Measurements from ENCODE around the gene MED29.

Gene MED29, protein sequence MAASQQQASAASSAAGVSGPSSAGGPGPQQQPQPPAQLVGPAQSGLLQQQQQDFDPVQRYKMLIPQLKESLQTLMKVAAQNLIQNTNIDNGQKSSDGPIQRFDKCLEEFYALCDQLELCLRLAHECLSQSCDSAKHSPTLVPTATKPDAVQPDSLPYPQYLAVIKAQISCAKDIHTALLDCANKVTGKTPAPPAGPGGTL

DNA sequence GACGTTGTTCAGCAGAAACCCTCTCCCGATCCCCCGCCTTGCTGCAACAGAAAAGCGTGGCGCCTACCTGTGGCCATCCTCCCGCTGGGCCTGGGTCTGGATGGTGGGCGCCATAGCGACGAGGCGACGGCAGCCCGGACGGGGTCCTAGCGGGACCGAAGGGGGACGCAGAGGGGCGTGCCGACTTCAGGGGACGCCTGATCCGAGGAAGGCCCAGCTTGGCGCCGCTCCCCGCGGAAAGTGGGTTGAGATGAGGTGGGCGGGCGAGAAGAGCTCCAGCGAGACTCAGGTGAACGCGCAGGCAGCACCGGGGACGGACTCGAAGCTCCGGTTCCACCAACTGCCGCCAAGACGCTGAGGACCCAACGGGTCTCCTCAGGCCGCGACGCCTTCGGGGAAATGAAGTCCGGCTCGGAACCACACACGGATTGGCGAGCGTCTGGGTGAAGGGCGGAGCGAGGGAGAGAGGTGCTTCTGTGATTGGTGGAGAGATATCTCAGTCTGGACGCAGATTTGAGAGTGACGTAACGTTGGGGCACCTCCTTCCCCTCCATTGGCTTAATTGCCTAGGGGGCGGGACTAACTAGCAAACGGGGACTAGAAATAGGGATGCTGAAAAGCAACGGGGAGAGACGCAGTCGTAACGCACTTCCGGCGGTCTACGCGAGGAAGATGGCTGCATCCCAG, at the start of gene MED29, which contains the start of gene PAF1:
TSS of gene MED29 (plus strand) at position 628 of the 687 bp plus-strand sequence. CDS start at position 673, 45 bp downstream.
TSS of gene PAF1 (minus strand) at position 356 of the 687 bp plus-strand sequence. CDS start at position 114, 242 bp downstream.
- peak; percentile 100 for DNase-seq (ENCODE audit: low spot score)

DNA sequence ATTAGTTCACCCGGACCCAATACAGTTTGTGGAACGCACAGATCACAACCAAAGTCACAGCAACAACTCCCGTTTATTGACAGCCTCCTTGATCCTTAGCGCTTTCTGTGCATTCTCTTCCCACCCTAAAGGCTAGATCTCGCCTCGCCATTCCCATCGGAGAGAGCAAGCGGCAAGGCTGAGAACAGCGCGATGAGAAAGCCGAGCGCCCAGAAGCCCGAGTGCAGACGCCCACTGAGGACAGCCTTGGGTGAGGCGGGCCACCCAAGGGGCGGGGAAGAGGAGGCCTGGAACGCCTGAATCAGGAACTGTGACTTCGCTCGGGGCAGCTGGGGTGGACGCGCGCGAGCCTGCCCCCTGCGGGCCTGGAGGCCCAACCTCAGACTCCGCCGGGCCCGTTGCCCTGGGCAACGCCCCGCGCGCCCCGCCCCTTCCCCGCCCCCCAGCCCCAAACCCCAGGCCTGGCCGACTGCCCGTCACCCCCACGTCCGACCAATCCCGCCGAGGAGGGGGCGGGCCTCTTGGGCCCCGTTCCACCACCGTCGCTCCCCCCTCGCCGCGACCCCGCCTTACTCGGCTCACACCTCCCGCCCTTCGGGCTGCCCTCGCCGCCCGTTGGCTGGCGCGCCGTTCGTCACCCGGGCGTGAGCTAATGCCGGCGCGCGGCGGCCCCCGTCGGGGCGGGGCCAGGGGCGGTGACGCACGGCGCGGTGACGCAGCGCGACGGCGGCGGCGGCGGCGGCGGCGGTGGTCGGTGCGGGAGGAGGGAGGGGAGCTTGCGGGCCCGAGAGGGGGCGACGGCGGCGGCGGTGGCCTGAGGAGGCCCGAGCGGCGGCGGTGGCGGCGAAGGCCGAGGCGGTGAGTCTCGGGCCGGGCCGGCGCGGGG, 49.2 kb upstream of the MED29 start, which contains the start of gene SAMD4B:
TSS of gene SAMD4B (plus strand) at position 703 of the 886 bp plus-strand sequence. CDS start 14,473 bp downstream, outside the sequence.
- DNase-seq (ENCODE audit: low spot score) = peak; percentile 98

DNA sequence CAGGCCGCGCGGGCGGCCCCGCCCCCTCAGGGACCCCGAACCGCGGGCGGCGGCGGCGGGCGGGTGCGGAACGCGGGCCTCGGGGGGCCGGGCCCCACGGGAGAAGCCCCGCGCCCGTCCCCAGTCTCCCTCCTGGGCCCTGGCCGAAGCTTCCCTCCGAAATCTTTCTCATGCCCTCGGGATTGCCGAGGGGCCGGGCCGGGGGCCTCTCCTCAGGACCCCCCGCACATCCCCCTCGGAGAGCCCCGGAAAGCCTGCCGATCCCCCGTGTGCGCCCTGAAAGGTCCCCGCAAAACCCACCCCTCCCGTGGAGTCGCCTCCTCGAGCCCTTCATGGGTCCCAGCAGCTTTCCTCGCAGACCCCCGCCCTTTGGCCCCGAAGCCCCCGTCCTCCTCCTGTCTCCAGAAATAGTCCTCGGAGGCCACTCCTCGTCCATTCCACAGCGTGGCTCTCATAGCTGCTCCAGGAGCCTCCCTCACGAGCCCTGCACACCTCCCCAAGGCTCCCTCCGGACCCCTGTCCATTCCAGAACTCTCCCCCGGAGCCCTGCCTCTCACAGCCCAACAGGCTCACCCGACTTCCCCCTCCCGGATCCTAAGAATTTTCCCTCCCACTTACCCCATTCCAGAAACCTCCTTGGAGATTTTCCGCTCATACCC, 48.4 kb upstream of the MED29 start:
- no peak for DNase-seq (ENCODE audit: low spot score)

DNA sequence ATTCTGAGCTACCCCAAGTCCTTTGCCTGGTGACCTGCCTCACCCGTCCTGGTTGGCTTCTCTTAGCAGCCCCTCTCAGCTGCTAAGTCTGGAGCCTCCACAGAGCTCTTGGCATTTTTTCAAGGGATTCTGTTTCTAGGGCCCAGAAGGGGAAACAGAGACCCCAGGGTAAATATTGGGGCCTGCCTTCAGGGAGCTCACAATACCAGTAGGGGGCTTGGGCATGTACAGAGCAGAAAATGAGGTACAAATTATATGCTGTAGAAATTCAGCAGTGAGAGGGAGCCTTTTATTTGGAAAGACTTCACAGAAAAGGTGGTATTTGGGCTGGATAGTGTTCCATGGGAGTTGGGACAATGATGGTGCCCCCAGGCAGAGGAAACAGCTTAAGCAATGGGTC, 45.2 kb upstream of the MED29 start:
- no peak for DNase-seq (ENCODE audit: low spot score)

DNA sequence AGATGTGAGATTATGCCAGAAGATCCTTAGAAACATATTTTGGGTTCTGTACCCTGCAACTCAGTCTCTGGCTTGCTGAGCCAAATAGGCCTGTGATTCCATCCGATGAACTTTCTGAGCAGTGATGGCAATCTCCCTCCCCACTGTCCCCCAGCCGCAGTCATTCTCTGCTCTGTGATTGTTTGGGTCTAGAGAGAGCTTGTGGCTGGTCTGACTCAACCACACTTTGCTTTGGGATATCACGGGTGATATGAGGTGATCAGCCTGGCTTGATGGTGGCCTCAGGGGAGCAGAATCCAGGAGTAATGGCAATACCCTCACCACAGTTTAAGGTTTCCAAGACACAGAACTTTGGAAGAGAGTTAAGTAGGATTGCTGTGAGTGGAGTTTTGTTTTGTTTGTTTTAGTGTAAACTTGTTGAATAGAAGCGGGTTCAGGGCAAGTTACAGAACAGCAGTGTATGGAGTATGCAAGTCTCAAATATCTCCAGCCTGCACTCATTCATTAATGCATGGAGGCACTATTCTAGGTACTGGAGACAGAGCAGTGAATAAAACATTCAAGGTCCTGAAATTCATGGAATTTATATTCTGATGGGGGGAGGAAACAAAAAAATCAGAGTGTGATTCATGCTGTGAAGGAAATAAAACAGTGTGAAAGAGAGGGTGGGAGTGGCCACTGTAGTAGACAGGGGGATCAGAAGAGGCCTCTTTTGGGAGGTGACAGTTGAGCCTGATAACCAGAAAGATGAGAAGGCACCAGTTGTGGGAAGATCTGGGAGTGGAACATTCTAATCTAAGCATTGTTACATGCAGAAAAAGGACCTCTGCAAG, 43.6 kb upstream of the MED29 start:
- no peak for DNase-seq (ENCODE audit: low spot score)

DNA sequence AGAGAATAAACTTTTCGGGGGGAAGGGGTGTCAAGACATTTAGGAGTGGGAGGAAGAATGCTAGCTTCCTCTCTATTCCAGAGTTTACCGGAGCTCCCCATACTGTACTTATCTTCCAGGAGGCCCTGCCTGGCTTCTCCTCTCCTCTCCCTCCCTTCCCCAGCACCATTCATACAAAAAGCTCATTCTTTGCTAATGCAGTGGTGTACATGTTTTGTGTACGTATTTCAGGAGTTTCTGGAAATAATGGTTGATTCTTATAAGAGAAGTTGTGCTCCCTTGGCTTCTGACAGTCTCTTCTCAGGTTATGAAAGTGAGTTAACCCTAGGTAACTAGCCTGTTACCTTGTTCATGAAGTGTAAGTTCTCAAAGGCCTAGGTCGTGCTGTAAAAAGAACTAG, 41.9 kb upstream of the MED29 start:
- no peak for DNase-seq (ENCODE audit: low spot score)

DNA sequence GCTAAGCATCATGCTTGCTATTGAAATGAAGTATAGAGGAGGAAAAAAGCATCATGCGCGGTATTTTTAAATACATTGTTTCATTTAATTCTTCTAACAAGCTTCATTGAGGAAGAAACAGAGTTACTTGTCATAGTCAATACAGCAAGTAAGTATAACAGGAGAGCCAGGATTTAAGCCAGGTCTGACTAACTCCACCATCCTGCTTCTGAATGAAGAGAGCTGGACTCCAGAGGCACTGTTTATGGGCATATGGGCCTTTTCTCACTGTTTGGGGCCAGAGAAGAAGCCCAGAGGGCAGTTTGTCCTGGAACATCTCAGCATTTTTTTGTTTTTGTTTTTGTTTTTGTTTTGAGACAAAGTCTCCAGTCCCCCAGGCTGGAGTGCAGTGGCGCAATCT, 41.0 kb upstream of the MED29 start:
- no peak for DNase-seq (ENCODE audit: low spot score)

DNA sequence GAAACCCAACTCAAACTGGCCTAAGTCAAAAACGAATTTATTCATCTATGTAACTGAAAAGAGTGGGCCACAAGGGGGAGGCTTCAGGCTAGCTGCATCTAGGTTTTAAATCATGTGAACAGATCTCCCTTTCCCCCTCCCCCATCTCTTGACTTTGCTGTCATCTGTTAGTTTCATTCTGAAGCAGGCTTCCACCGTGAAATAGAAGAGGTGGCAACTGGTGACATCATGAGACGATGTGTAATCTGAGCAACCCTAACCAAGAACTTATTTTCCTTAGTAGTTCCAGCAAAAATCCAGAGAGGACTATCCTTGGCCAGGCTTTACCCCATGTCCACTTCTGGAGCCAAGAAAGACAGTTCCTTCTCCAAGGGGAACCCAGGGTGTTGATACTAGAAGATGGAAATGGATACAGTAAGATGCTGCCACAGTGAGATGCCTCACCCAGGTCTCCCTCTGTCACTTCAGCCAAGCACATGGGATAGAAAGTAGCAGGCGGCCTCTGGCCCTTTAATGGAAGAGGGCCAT, 39.6 kb upstream of the MED29 start:
- DNase-seq (ENCODE audit: low spot score) = no peak

DNA sequence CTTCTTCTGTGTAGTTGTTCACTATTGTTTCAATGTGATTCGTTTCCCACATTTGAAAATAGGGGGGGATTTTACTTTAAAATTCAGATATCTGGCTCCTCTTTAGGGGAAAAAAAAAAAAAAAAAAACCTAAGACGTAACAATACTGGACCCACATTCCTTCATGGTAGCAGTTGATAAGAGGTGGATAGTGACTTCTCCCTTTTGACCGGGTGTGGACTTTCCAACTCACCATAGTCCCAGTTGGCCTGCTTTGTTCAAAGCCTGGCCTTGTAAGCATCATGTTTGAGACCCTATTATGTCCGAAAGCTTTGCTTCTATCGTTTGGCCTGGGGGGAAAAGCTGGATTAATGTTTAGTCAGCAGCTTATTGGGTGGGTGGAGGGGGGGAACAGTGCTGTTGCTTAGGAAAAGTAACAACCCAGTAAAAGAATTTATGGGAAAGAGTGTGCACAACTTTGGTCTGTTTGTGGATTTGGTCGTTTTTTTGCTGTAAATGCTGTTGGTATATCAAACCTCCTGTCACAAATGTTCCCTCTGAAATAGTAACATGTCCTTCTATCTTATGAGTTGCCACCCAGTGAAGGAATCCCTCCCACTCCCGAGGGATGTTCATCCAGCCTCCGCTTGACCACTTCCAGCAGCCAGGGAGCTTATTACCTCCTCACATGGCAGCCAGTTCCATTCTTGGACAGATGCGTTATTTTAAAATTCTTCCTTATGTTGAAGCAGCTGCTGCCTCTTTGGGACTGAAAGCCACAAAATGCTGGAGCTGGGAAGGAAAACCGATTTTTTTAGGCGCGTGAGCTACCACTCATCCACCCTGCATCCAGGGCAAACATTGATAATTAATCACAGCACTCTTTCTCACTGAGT, 38.6 kb upstream of the MED29 start:
- DNase-seq (ENCODE audit: low spot score) = no peak

DNA sequence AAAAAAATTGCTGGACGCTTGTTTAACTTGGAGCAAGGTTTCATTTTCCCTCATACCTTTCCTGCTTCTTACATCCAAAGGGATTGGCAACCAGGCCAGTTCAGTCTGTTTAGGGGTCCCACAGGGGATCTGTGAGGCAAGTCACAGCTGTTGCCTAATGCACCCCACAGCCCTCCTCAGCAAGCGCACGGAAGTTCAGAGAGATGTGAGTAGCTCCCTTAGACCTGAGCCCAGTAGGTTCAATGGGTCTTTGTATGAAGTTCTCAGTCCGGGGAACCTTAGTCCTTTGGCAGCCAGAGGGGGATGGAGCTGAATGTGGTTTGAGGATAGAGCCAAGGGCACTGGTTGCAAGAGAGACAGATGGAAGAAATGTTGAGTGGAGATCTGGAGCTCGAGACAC, 35.9 kb upstream of the MED29 start:
- no peak for DNase-seq (ENCODE audit: low spot score)

DNA sequence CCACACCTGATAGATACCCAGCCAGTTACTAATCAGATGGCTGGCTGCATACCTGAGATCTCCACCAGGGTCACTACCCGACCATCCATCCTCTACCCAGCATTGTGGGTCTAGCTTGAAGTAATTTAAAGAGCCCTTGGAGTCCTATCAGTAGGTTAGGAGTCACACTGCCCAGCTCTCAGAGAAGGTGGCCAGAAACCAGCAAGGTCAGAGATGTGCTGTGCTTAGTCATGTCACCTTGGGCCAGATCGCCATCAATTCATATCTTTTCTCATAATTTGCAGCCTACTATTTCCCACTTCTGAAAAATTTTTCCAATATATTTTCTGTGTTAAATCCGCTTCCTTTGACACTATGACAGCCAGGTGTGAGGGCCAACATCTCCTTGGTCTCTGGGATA, 35.1 kb upstream of the MED29 start:
- DNase-seq (ENCODE audit: low spot score) = no peak

DNA sequence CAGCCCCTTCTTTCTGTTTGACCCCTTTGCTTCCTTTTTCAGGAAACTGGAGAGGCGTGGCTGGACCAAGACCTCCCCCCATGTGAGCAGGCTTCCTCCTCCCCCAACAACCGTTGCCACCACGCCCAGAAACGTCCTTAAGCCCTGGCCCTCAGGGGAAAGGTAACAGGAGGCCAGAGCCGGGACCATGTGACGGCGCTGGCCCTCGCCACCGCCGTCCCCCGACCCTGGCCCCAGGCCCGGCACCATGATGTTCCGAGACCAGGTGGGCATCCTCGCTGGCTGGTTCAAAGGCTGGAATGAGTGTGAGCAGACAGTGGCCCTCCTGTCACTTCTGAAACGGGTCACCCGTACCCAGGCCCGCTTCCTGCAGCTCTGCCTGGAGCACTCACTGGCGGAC, 34.5 kb upstream of the MED29 start:
- DNase-seq (ENCODE audit: low spot score) = no peak

DNA sequence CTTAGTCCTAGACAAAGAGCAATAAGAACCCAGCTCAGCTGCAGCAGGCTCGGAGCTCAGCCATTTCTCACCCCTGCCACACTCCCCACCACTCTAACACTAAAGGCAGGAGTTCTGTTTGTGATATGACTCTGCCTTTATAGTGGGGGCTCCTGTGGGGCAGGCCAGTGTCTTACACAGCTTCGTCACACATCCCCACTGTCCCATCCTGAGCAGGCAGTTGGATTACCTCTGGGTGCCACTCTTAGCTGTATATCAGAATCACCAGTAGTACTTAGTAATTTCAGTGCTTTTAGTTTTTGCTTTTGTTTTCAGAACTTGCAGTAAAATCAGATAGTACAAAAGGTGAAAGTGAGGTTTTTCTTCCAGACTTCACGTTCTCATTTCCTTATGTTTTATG, 32.2 kb upstream of the MED29 start:
- DNase-seq (ENCODE audit: low spot score) = no peak

DNA sequence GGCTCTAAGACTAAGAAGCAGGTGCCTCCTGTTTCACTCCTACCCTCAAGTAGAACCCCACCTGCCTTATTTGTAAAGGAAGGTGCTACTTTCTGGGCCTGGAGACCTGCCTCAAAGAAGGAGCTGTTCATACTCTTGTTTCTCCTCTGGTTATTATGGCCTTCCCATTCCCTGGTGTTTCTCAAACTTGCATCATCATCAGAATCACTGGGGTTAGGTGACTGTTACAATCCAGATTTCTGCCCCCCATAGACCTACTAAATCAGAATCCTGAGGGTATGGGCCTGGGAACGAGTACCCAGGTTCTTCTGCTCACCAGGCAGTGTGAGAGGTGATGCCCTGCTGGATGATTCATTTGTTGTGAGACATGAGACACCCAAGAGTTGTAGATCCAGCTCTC, 30.6 kb upstream of the MED29 start:
- DNase-seq (ENCODE audit: low spot score) = no peak

DNA sequence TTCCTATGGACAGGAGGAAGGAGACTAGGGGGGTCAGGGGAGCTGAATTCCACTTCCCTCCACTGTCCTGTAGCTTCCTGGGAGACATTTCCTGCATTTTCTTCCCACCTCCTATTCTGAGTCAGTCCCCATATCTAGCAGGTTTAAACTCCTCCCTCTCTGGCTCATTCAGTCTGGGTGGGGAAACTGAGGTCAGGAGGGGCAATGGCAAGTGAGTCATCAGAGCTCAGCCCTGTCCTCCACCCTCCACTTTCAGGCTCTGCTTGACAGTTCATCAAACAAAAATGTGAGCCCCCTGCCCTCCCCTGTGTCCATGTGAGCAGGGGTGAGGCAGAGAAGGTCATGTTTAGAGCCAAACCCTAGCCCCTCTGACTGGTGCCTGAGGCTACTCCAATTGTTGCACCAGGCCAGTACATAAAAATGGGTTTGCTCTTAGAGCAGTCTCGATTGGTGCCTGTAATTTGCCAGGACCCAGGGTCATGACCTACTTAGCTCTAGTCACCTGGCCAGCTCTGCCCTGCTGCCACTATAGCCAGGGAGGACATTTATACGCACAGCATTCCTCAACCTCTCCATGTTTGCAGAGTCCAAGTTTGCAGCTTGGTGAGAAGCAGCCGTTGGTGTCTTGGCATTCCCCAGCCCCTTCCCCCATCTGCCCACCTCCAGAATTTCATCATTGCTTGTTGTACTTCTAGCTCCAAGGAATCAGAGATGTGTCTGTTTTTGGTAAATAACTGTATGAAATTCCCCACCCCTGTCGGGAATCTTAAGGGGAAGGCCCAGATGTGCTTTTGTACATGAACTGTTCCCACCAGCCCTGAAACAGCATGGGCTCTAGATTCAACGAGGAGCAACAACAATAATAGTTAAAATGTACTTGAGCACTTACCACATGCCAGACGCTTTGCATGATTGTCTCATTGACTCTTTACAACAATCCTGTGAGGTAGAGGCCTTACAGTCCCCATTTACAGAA, 28.2 kb upstream of the MED29 start:
- DNase-seq (ENCODE audit: low spot score) = no peak

DNA sequence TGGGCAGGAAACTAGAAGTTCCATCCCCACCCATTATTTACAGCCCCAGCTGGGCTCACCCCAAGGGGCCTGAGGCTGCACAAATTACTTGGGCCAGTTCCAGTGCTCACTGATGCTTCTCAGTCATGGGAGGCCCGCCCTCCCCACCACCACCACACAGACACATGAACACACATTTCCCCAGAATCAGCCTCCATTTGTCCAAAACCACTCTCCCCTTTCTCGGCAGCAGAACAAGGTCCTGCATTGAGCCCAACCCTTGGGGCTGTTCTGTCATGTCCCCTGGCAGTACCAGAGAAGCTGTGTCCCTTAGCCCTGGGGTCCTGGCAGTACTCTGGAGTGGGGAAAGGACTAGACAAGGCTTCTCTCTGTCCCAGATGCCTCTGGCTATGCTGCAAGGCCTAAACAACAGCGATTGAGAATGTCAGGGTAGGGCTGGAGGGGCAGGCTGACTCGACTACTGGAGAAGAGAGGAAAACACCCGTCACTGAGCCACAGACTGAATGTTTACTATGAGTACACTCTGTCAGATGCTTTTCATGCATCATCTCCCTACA, 27.2 kb upstream of the MED29 start:
- DNase-seq (ENCODE audit: low spot score) = no peak

DNA sequence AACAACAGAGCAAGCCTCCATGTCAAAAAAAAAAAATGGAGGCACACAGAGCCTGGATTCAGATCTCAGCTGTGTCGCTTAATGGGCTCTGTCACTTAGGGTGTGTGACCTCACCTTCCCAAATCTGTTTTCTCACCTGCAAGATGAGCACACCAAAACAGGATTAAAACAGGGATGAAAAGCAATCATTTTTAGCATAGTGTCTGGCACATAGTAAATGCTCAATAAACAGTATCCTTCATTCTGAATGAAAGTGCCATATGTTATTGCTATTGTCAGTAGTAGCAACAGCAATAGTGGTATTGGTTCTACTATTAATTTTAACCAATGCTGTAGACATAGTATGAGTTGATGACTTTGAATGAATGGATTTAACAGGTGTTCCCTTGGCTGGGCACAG, 25.6 kb upstream of the MED29 start:
- no peak for DNase-seq (ENCODE audit: low spot score)

DNA sequence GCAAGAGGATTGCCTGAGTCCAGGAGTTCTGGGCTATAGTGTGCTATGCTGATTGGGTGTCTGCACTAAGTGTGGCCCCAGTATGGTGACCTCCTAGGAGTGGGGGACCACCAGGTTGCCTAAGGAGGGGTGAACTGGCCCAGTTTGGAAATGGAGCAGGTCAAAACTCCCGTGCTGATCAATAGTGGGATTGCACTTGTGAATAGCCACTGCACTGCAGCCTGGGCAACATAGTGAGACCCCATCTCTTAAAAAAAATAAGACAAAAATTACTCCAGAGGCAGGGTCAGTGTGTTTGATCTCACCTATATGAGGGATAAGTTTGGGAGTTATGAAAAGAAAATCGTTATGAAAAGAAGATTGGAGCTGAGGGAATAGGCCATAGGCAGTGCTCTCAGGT, 22.0 kb upstream of the MED29 start:
- no peak for DNase-seq (ENCODE audit: low spot score)

Data from kidney capillary endothelial cell (primary cell).